GM23338 (cell line): ENCODE measurements around the gene CD163. TPM values are rescaled to one million over a fixed set of nuclear protein-coding genes. Genes with fewer than 3 reads are reported as not detected.

Experiments used
- ATAC-seq: fragments of 200-7000 bp; cut with Tn5 transposase; 3 replicates; pipeline ENCODE4 v1.9.1; 2020
- DNase-seq: peaks from one replicate; pipeline ENCODE4 v3.0.0-alpha.2; 2015; ENCODE audit warnings: low spot score
- H2AFZ ChIP-seq: fragments of 200-600 bp; sonication (generic); 2 replicates; pipeline ENCODE4 v1.8.0; 2016; ENCODE audit warnings: antibody characterized with exemption, mild to moderate bottlenecking, moderate library complexity
- H3F3A ChIP-seq: fragments of 200-600 bp; sonication (generic); replicated peaks from 2 replicates; pipeline ENCODE4 v1.8.0; 2017; ENCODE audit warnings: antibody characterized with exemption, mixed run types, low read depth
- H3K27ac ChIP-seq: fragments of 200-600 bp; sonication (generic); 2 replicates; pipeline ENCODE4 v1.6.1; 2016; ENCODE audit warnings: low read depth
- H3K27me3 ChIP-seq: fragments of 200-600 bp; sonication (generic); 2 replicates; pipeline ENCODE4 v1.8.0; 2016; ENCODE audit warnings: mild to moderate bottlenecking, mixed run types, moderate library complexity; ENCODE audit not compliant: insufficient read depth
- H3K36me3 ChIP-seq: fragments of 200-600 bp; sonication (generic); 2 replicates; pipeline ENCODE4 v1.8.0; 2016; ENCODE audit warnings: mild to moderate bottlenecking; ENCODE audit not compliant: insufficient read depth
- H3K4me1 ChIP-seq: fragments of 200-600 bp; sonication (generic); 2 replicates; pipeline ENCODE4 v1.8.0; 2016; ENCODE audit warnings: mild to moderate bottlenecking, moderate library complexity; ENCODE audit not compliant: insufficient read depth
- H3K4me2 ChIP-seq: fragments of 200-600 bp; sonication (generic); 2 replicates; pipeline ENCODE4 v1.7.1; 2017; ENCODE audit warnings: mixed run types
- H3K4me3 ChIP-seq: fragments of 200-600 bp; sonication (generic); 2 replicates; pipeline ENCODE4 v1.6.1; 2016; ENCODE audit warnings: mixed run types
- H3K79me2 ChIP-seq: fragments of 200-600 bp; sonication (generic); replicated peaks from 2 replicates; pipeline ENCODE4 v1.8.0; 2017; ENCODE audit warnings: mild to moderate bottlenecking; ENCODE audit not compliant: insufficient read depth
- H3K9me2 ChIP-seq: fragments of 200-600 bp; sonication (generic); 2 replicates; pipeline ENCODE4 v1.8.0; 2017; ENCODE audit not compliant: insufficient read depth
- H4K20me1 ChIP-seq: fragments of 200-600 bp; sonication (generic); replicated peaks from 2 replicates; pipeline ENCODE4 v1.8.0; 2017; ENCODE audit warnings: mild to moderate bottlenecking; ENCODE audit not compliant: insufficient read depth
- H3K27ac Mint-ChIP-seq: 2 replicates; pipeline ENCODE4 v1.8.0; 2020; ENCODE audit warnings: inconsistent platforms, mild to moderate bottlenecking, moderate library complexity, mixed read lengths
- H3K27me3 Mint-ChIP-seq: 3 replicates; pipeline ENCODE4 v1.8.0; 2022; ENCODE audit warnings: low read depth, mild to moderate bottlenecking, moderate library complexity, mixed read lengths, inconsistent platforms; ENCODE audit not compliant: insufficient read depth, poor library complexity
- H3K36me3 Mint-ChIP-seq: 3 replicates; pipeline ENCODE4 v1.8.0; 2021; ENCODE audit warnings: low read depth, mild to moderate bottlenecking, inconsistent platforms, moderate library complexity, mixed read lengths
- H3K4me1 Mint-ChIP-seq: 3 replicates; pipeline ENCODE4 v1.8.0; 2020; ENCODE audit warnings: mild to moderate bottlenecking, inconsistent platforms, mixed read lengths
- H3K4me3 Mint-ChIP-seq: 3 replicates; pipeline ENCODE4 v1.8.0; 2021; ENCODE audit warnings: moderate library complexity, mild to moderate bottlenecking, inconsistent platforms, mixed read lengths
- H3K9me3 Mint-ChIP-seq: 3 replicates; pipeline ENCODE4 v1.8.0; 2020; ENCODE audit warnings: moderate library complexity, mild to moderate bottlenecking, inconsistent platforms, mixed read lengths
- CREB1 ChIP-seq: fragments of 250-450 bp; sonication (Bioruptor Pico); IDR thresholded peaks from 2 replicates; pipeline ENCODE4 v1.5.0; 2020; ENCODE audit warnings: low read depth, mild to moderate bottlenecking, moderate library complexity
- CTCF ChIP-seq, 2 experiments: fragments of 200-600 bp in 1 of 2; sonication (generic) in 1 of 2; conservative IDR thresholded peaks; 2 replicates each; pipeline versions ENCODE4 v1.5.1 to v1.6.1; 2016 to 2017; ENCODE audit warnings: antibody characterized with exemption in 2 of 2, low read depth in 2 of 2, mild to moderate bottlenecking in 2 of 2, moderate library complexity in 1 of 2
- EZH2 ChIP-seq: fragments of 200-600 bp; sonication (generic); IDR thresholded peaks from one replicate; pipeline ENCODE4 v1.8.0; 2017; ENCODE audit warnings: antibody characterized with exemption, mild to moderate bottlenecking, low read depth; ENCODE audit not compliant: unreplicated experiment
- EZH2phosphoT487 ChIP-seq: fragments of 200-600 bp; sonication (generic); IDR thresholded peaks from one replicate; pipeline ENCODE4 v1.8.1; 2018; ENCODE audit warnings: antibody characterized with exemption; ENCODE audit not compliant: unreplicated experiment
- JUNB ChIP-seq: IDR thresholded peaks from one replicate; pipeline ENCODE4 v1.6.1; 2016; ENCODE audit warnings: antibody characterized with exemption; ENCODE audit not compliant: unreplicated experiment
- NANOG ChIP-seq: IDR thresholded peaks from 2 replicates; pipeline ENCODE4 v1.6.1; 2016; ENCODE audit warnings: antibody characterized with exemption, borderline replicate concordance
- POLR2AphosphoS5 ChIP-seq: IDR thresholded peaks from 2 replicates; pipeline ENCODE4 v1.6.1; 2016; ENCODE audit warnings: antibody characterized with exemption, low read depth
- REST ChIP-seq: IDR thresholded peaks from one replicate; pipeline ENCODE4 v1.6.1; 2018; ENCODE audit warnings: antibody characterized with exemption; ENCODE audit not compliant: unreplicated experiment
- STAT1 ChIP-seq: IDR thresholded peaks from one replicate; pipeline ENCODE4 v1.6.1; 2016; ENCODE audit warnings: antibody characterized with exemption; ENCODE audit not compliant: unreplicated experiment
- ZNF114 ChIP-seq: fragments of 250-450 bp; sonication (Bioruptor Pico); IDR thresholded peaks from 2 replicates; pipeline ENCODE4 v1.5.0; 2020; ENCODE audit warnings: mild to moderate bottlenecking, moderate library complexity
- ZNF331 ChIP-seq: fragments of 250-450 bp; sonication (Bioruptor Pico); IDR thresholded peaks from 2 replicates; pipeline ENCODE4 v1.5.0; 2020; ENCODE audit warnings: low read depth, mild to moderate bottlenecking, moderate library complexity
- polyA plus RNA-seq: library from polyadenylated mRNA; unstranded; fragments of >200 nt; fragmentation: Nextera tagmentation; extraction: Ambion mirVana; gene quantifications from 2 replicates; pipeline ENCODE4 v1.2.1, GENCODE V29; 2016
- total RNA-seq: library from RNA; depleted of rRNA; stranded (reverse); fragments of >200 nt; shearing (Covaris generic); gene quantifications from 2 replicates; pipeline ENCODE4 v1.2.3, GENCODE V29; 2014
- TF ChIP-seq, protein P1 (sequence below): fragments of 250-450 bp; sonication (Bioruptor Pico); IDR thresholded peaks from 2 replicates; pipeline ENCODE4 v1.5.0; 2020; ENCODE audit warnings: mild to moderate bottlenecking, moderate library complexity
- TF ChIP-seq, protein P2 (sequence below): IDR thresholded peaks from 2 replicates; pipeline ENCODE4 v1.6.1; 2016; ENCODE audit warnings: antibody characterized with exemption

CD163 gene
- total and polyA plus RNA-seq, 2 experiments from 2014 or later, result not detected

- Histone ChIP-seq H3K36me3 (no peaks in the 10 kb centered on the region), H3K27me3 (no peaks in the 10 kb centered on the region), H3K4me2 (no peak overlapping the region), H4K20me1 (no peaks in the 10 kb centered on the region), H3F3A (no peaks in the 10 kb centered on the region), H2AFZ (no peak overlapping the region), H3K79me2 (no peaks in the 10 kb centered on the region), H3K4me3 (no peak overlapping the region), H3K27ac (no peak overlapping the region), H3K9me2 (no peaks in the 10 kb centered on the region), H3K4me1 (no peaks in the 10 kb centered on the region; the same call in 1 of the 2 replicates)
- Mint-ChIP-seq H3K4me3 (no peak overlapping the region), H3K27ac (no peak overlapping the region), H3K4me1 (no peaks in the 10 kb centered on the region), H3K27me3 (no peaks in the 10 kb centered on the region), H3K9me3 (no peaks in the 10 kb centered on the region), H3K36me3 (no peaks in the 10 kb centered on the region)
- DNase-seq (no peak), ATAC-seq (no peak)
- TF ChIP-seq REST (no peak), JUNB (no peak), ZNF114 (CRISPR knock-in tag) (no peak), POLR2AphosphoS5 (no peak), EZH2 (no peak), ZNF331 (CRISPR knock-in tag) (no peak), EZH2phosphoT487 (no peak), CREB1 (CRISPR knock-in tag) (no peak), NANOG (no peak), STAT1 (no peak), CTCF (conservative IDR thresholded peaks at IDR 0.05; ENCODE audit: low read depth in 2 of 2) (no peak)
- TF ChIP-seq, protein P1, sequence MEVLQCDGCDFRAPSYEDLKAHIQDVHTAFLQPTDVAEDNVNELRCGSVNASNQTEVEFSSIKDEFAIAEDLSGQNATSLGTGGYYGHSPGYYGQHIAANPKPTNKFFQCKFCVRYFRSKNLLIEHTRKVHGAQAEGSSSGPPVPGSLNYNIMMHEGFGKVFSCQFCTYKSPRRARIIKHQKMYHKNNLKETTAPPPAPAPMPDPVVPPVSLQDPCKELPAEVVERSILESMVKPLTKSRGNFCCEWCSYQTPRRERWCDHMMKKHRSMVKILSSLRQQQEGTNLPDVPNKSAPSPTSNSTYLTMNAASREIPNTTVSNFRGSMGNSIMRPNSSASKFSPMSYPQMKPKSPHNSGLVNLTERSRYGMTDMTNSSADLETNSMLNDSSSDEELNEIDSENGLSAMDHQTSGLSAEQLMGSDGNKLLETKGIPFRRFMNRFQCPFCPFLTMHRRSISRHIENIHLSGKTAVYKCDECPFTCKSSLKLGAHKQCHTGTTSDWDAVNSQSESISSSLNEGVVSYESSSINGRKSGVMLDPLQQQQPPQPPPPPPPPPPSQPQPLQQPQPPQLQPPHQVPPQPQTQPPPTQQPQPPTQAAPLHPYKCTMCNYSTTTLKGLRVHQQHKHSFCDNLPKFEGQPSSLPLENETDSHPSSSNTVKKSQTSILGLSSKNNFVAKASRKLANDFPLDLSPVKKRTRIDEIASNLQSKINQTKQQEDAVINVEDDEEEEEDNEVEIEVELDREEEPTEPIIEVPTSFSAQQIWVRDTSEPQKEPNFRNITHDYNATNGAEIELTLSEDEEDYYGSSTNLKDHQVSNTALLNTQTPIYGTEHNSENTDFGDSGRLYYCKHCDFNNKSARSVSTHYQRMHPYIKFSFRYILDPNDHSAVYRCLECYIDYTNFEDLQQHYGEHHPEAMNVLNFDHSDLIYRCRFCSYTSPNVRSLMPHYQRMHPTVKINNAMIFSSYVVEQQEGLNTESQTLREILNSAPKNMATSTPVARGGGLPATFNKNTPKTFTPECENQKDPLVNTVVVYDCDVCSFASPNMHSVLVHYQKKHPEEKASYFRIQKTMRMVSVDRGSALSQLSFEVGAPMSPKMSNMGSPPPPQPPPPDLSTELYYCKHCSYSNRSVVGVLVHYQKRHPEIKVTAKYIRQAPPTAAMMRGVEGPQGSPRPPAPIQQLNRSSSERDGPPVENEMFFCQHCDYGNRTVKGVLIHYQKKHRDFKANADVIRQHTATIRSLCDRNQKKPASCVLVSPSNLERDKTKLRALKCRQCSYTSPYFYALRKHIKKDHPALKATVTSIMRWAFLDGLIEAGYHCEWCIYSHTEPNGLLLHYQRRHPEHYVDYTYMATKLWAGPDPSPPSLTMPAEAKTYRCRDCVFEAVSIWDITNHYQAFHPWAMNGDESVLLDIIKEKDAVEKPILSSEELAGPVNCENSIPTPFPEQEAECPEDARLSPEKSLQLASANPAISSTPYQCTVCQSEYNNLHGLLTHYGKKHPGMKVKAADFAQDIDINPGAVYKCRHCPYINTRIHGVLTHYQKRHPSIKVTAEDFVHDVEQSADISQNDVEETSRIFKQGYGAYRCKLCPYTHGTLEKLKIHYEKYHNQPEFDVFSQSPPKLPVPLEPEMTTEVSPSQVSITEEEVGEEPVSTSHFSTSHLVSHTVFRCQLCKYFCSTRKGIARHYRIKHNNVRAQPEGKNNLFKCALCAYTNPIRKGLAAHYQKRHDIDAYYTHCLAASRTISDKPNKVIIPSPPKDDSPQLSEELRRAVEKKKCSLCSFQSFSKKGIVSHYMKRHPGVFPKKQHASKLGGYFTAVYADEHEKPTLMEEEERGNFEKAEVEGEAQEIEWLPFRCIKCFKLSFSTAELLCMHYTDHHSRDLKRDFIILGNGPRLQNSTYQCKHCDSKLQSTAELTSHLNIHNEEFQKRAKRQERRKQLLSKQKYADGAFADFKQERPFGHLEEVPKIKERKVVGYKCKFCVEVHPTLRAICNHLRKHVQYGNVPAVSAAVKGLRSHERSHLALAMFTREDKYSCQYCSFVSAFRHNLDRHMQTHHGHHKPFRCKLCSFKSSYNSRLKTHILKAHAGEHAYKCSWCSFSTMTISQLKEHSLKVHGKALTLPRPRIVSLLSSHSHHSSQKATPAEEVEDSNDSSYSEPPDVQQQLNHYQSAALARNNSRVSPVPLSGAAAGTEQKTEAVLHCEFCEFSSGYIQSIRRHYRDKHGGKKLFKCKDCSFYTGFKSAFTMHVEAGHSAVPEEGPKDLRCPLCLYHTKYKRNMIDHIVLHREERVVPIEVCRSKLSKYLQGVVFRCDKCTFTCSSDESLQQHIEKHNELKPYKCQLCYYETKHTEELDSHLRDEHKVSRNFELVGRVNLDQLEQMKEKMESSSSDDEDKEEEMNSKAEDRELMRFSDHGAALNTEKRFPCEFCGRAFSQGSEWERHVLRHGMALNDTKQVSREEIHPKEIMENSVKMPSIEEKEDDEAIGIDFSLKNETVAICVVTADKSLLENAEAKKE (CRISPR knock-in tag), result no peak
- TF ChIP-seq, protein P2, sequence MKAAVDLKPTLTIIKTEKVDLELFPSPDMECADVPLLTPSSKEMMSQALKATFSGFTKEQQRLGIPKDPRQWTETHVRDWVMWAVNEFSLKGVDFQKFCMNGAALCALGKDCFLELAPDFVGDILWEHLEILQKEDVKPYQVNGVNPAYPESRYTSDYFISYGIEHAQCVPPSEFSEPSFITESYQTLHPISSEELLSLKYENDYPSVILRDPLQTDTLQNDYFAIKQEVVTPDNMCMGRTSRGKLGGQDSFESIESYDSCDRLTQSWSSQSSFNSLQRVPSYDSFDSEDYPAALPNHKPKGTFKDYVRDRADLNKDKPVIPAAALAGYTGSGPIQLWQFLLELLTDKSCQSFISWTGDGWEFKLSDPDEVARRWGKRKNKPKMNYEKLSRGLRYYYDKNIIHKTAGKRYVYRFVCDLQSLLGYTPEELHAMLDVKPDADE, result no peak
These were observed 51.8 kb downstream of the CD163 start for GRCh38 chr12:7451756-7452155.
